Measurements from ENCODE around the gene RHBDD1. TPM values are rescaled to one million over a fixed set of nuclear protein-coding genes. Genes with fewer than 3 reads are reported as not detected.

Gene RHBDD1
- total RNA-seq, 1 experiment from 2014 or later = 3.9 TPM

DNA sequence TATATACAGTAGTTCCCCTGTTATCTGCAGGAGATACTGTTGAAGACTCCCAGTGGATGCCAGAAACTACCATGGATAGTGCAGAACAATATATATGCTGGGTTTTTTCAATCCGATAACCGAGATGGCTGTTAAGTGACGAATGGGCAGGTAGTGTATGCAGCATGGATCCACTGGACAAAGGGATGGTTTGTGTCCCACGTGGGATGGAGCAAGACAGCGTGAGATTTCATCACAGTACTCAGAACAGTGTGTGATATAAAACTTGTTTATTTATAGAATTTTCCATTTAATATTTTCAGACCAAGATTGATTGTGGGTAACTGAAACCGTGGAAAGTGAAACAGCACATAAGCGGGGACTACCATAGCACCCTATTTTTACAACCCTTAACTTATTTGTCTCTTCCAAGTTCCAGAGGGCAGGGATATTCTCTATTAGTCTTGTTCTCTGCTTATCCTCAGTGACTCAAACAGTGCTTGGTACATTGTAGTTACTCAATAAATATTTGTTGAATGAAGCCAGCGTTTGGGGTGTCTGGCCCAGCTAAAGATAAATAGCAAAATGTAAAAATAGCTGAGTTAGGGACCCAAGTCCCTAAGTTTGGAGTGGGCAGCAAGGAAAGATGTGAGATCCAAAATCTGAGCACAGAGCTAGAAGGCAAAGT is 50.0 kb downstream of the RHBDD1 start:
- no peak for DNase-seq (ENCODE audit: low spot score)

- no peak for DNase-seq (ENCODE audit: low spot score)
These were observed 52.1 kb downstream of the RHBDD1 start for GRCh38 chr2:226887940-226888339.

DNA sequence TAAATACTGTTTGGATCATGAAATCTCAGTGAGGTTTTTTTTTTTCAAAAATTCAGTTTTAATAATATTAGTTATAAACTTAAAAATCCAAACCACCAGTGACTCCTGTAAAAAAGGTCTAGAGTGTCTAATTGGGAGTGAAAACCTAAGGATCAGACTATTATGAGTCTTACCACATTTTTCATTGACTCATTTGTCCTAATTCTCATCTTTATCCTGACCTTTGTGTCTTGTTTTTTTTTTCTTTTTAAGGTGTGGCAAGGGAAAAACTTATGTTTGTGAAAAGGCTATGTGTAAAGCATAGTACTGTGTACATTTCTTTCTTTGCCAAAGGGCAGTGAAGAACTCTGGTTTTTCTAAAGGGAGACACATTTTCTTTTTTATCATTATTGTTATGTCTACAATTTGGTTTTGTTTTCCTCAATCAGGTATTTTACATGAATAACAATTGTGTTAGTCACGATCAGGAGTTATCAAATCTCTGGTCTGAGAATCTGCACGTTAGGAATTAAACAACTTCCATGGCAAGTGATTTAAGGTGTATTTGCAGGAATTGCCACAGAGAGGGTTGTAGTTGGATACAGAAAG is 52.6 kb downstream of the RHBDD1 start:
- DNase-seq (ENCODE audit: low spot score) = no peak

GRCh38 chr2:226888971-226889370 is 53.1 kb downstream of the RHBDD1 start:
- DNase-seq (ENCODE audit: low spot score) = no peak

DNA sequence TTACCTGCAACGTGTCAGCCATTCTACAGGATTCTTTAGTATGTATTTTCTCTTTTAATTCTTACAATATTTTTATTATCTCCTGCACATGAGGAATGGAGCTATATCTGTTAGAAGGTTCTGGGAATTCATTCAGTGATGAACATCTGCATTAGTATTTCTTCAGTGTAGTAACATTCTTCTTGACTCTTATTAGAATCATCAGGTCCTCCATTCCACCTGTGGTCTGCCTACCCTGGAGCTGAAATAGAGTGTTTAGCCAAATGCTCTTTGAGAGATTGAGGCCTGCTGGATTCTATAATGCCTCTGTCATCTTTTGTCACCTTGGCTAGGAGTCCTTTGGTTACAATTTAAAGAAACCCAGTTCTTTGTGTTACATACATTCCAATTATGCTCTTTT is 54.4 kb downstream of the RHBDD1 start:
- no peak for DNase-seq (ENCODE audit: low spot score)

DNA sequence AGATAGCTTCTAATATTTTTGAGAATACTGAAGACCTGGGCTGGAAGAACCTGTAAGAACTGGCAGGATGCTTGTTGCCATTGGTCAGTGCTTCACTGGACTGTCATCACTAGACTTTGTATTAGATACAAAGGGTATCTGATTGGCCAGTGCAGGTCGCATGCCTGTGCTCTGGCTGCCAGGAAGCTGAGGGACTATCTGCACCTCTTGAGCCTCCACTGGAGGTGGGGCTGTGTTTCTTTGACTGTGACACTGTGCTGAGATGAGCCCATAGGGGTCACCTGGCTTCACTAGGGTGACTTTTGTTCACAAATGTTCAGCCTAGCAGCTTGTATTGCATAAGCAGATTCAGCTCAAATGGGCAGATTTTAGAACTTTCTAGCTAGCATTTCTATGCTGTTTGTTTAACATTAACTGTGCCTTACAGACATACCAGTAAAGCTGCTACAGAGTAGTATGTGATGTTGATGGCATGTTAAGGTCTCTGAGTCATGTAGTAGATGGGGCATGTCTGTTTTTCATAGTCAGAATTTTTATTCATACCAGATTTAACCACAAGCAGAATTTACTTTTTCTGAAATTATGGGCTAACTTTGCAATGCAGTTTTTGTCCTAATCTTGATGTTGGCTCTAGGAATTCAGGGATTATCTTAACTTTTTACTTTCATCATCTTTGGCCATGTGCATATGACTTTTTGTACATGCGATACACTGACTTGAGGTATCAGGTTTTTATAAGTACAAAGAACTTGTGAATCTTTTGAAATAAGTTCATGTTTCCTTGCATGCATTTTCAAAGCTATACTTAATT is 56.1 kb downstream of the RHBDD1 start:
- no peak for DNase-seq (ENCODE audit: low spot score)

DNA sequence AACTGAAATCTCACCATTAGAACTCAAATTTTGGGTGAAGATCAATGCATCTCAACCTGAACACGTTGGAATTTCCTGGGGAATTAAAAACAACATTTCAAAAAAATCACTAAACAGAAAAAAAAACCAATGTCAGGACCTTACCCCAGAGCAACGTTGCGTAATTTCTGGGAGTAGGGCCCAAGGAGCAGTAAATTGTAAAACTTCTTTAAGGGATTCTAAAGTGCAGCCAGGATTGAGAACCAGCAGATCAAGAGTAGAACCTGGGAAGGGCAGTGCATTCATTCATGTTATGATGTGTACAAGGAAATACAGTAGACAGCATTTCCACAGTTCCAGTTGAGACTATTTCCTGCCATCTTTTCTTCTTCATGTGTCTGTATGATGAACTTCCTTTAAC is 56.9 kb downstream of the RHBDD1 start:
- no peak for DNase-seq (ENCODE audit: low spot score)

DNA sequence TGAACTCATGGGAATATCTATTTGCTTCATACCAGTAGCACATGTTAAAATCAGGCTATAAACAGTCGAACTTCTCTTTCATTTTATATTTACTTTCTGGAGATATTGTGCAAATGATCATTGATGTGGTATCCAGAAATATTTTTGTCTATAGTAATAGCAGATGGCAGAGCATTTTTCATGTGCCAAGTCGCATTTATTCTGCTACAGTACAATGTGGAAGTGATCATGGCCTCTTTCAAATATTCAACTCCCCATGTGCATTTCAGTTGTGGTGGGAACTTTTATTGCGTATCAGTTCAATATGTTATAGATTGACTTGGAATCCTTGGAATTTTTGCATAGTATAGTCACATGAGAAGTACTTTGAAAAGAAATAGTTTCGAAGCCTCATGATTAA is 57.4 kb downstream of the RHBDD1 start:
- DNase-seq (ENCODE audit: low spot score) = no peak

DNA sequence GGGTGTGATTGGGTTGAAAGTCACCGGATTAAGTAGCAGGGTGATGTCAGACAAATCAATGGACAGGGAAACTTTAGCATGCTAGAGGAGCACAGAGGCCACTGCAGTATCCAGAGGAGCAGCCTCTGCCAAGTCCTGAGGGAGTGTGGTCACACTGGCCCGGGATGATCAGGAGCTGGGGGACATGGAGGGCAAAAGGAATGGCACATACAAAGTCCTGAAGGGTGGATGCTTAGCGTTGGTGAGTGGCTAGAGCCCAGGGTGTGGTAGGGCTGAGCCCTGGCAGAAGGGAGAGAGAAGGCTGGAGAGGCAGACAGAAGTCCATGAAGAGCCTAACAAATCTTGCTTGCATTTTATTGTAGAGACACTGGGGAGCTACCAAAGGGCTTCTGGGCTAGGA is 58.9 kb downstream of the RHBDD1 start:
- no peak for DNase-seq (ENCODE audit: low spot score)

DNA sequence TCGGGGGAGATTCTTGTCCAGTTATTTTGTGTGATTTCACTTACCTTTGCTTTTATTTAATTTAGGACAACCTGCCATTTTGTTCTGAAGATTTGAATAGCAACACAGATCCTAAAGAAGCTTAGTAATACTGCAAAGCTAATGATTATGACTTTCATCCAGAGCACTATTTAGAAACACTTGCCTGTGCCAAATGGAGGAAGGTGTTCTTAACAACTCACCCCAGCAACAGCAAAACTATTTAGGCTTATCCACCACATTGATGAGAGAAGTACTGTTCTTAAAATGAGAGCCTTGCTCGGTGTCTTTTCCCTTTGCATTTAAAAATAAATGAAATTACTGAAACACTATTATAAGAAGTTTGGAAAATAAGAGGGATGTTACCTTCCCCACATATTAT is 59.7 kb downstream of the RHBDD1 start:
- DNase-seq (ENCODE audit: low spot score) = no peak

GRCh38 chr2:226898121-226898520 is 62.3 kb downstream of the RHBDD1 start:
- no peak for DNase-seq (ENCODE audit: low spot score)

- no peak for DNase-seq (ENCODE audit: low spot score)
These were observed 63.0 kb downstream of the RHBDD1 start for GRCh38 chr2:226898897-226899296.

- no peak for DNase-seq (ENCODE audit: low spot score)
These were observed 66.5 kb downstream of the RHBDD1 start for GRCh38 chr2:226902041-226902966.

- peak; percentile 59 for DNase-seq (ENCODE audit: low spot score)
These were observed 67.3 kb downstream of the RHBDD1 start for GRCh38 chr2:226903179-226903578.

GRCh38 chr2:226904592-226904991 is 68.7 kb downstream of the RHBDD1 start:
- no peak for DNase-seq (ENCODE audit: low spot score)

DNA sequence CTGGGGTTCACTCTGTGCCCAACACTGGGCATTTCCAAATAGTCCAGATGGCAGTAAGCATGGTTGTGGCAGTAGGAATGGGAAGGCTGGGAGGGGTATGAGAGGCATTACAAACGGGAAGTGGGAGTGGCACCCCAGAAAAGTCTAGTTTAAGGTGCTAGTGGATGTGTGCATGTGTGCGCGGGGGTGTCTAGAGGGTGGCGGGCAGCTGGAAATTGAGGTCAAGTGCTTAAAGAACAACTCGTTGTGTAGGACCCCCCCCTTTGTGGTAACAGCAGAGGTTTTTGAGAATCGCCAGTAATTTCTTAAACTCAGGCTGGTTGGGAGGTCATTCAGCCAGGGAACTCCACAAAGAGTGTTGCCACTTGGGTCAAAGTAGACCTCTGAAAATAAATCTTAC is 69.9 kb downstream of the RHBDD1 start:
- no peak for DNase-seq (ENCODE audit: low spot score)

GRCh38 chr2:226906163-226906693 is 70.4 kb downstream of the RHBDD1 start:
- no peak for DNase-seq (ENCODE audit: low spot score)

- DNase-seq (ENCODE audit: low spot score) = no peak
These were observed 73.3 kb downstream of the RHBDD1 start for GRCh38 chr2:226909126-226909525.

DNA sequence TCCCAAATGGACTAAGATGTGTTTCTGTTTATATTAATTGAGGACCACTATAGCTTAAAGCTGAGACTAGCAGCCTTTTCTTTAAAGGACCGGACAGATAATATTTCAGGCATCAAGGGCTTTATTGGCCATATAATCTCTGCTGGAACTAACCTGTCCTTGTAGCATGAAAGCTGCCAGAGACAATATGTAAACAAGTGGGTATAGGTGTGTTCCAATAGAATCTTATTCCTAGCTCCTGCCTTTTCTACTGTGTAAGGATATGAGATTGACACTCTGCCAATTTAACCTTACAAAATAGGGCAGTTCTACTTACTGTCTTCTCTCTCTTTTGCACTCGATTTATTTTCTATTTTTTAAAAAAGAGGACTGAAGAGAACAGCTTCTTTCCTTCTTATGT is 74.0 kb downstream of the RHBDD1 start:
- no peak for DNase-seq (ENCODE audit: low spot score)

GRCh38 chr2:226910384-226910783 is 74.5 kb downstream of the RHBDD1 start:
- no peak for DNase-seq (ENCODE audit: low spot score)

GRCh38 chr2:226911932-226912331 is 76.1 kb downstream of the RHBDD1 start:
- DNase-seq (ENCODE audit: low spot score) = peak; percentile 56

DNA sequence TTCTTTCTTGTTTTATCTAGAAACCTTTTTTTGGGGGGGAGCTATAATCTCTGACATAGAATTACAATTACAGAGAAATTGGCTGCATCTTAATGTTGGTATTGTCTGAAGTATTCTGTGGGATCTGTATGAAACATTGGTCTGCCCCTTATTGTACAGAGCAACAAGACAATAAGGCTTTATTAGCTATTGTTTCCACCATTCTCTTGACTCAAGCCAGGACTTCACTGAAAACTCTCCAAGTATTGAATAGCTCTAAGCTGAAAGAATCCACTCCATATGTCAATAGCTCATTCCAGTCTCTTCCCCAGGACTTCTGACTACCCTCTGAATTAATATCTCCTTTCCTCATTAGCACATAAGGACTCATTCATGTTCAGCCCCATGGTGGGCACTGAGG is 77.8 kb downstream of the RHBDD1 start:
- DNase-seq (ENCODE audit: low spot score) = no peak

All from A172 (cell line).